Prostate gland (tissue), 2 donors: Measurements from ENCODE around the gene ANKS1B. TPM values are rescaled to one million over a fixed set of nuclear protein-coding genes. Genes with fewer than 3 reads are reported as not detected.

ENCODE experiments used
- DNase-seq: peaks from one replicate; pipeline ENCODE4 v3.0.0-alpha.2; 2019; ENCODE audit warnings: low spot score
- H3K27ac ChIP-seq, 2 donors: fragments of 200-600 bp; sonication (generic); 2 replicates each; pipeline ENCODE4 v1.5.1; 2017 to 2019
- H3K27me3 ChIP-seq: fragments of 200-600 bp; sonication (generic); replicated peaks from 2 replicates; pipeline ENCODE4 v1.5.1; 2019; ENCODE audit not compliant: insufficient read depth
- H3K36me3 ChIP-seq, 2 donors: fragments of 200-600 bp; sonication (generic); 1 replicate in 1 of 2; 2 replicates in 1 of 2; pipeline versions ENCODE4 v1.5.1 to v1.8.1; 2017 to 2019
- H3K4me1 ChIP-seq: fragments of 200-600 bp; sonication (generic); replicated peaks from 2 replicates; pipeline ENCODE4 v1.5.1; 2019
- H3K4me3 ChIP-seq, 2 donors: fragments of 200-600 bp; sonication (generic); 2 replicates each; pipeline ENCODE4 v1.5.1; 2017 to 2019
- H3K9me3 ChIP-seq: fragments of 200-600 bp; sonication (generic); 2 replicates; pipeline ENCODE4 v1.5.1; 2017
- POLR2A ChIP-seq: fragments of 450-650 bp; IDR thresholded peaks from one replicate; pipeline ENCODE4 v1.6.1; 2016; ENCODE audit warnings: antibody characterized with exemption, mild to moderate bottlenecking
- POLR2AphosphoS5 ChIP-seq: sonication (generic); formaldehyde crosslinking; IDR thresholded peaks from one replicate; pipeline ENCODE4 v1.6.1; 2017; ENCODE audit warnings: antibody characterized with exemption
- WGBS: methylation state at CpG from one replicate; pipeline ENCODE4 v1.1.5; 2018; 5-methylcytosine and 5-hydroxymethylcytosine counted together
- intact Hi-C: fragments of 100-400 bp; cut with DNase I; formaldehyde crosslinking; loops from one replicate; pipeline ENCODE4 v1.14.2; 2022
- total RNA-seq, 2 donors: library from RNA; depleted of rRNA; stranded (reverse); fragments of >200 nt; gene quantifications; one replicate each; pipeline ENCODE4 v1.1.0, GENCODE V29; 2016
- TF ChIP-seq, protein P1 (sequence below), 4 experiments: fragments of 200-600 bp in 2 of 4; fragments of 450-650 bp in 2 of 4; sonication (generic) in 2 of 4; IDR thresholded peaks; 1 replicate in 3 of 4; 2 replicates in 1 of 4; pipeline ENCODE4 v1.5.1; 2016 to 2019; ENCODE audit warnings: antibody characterized with exemption in 4 of 4, mild to moderate bottlenecking in 2 of 4, moderate library complexity in 2 of 4

The ANKS1B gene
- total RNA-seq, 2 donors from 2014 or later, result 13.0 to 17.4 TPM

DNA sequence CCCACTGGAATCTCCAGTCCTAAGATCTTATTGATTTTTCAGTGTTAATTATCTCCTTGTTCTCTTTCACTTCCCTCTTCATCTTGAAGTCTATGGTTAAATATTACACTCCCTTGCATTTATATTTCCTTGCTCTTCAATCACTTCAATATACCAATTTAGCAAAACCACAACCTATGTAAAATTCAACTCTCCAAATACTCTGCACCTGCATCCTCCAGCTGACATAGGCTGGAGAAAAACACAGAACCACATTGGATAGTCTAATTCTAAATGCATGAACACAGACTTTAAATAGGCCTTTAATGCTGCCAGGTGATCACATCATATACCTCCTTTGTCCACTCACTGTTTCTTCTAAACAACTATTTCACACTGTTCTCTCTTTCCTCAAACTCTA, 591.0 kb downstream of the ANKS1B start:
- no peaks in the 10 kb centered on the region for H3K4me1 ChIP-seq
- TF ChIP-seq POLR2A, result no peak
- TF ChIP-seq, protein P1, sequence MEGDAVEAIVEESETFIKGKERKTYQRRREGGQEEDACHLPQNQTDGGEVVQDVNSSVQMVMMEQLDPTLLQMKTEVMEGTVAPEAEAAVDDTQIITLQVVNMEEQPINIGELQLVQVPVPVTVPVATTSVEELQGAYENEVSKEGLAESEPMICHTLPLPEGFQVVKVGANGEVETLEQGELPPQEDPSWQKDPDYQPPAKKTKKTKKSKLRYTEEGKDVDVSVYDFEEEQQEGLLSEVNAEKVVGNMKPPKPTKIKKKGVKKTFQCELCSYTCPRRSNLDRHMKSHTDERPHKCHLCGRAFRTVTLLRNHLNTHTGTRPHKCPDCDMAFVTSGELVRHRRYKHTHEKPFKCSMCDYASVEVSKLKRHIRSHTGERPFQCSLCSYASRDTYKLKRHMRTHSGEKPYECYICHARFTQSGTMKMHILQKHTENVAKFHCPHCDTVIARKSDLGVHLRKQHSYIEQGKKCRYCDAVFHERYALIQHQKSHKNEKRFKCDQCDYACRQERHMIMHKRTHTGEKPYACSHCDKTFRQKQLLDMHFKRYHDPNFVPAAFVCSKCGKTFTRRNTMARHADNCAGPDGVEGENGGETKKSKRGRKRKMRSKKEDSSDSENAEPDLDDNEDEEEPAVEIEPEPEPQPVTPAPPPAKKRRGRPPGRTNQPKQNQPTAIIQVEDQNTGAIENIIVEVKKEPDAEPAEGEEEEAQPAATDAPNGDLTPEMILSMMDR (IDR thresholded peaks at IDR 0.05), result no peak
- no peak for TF ChIP-seq POLR2AphosphoS5
- H3K36me3 ChIP-seq, result no peaks in the 10 kb centered on the region
- H3K27ac ChIP-seq, result no peak overlapping the region
- no peaks in the 10 kb centered on the region for H3K27me3 ChIP-seq
- no peak for DNase-seq
- no peaks in the 10 kb centered on the region for H3K9me3 ChIP-seq
- H3K4me3 ChIP-seq, result no peak overlapping the region
- intact Hi-C loops, result no loop called here

DNA sequence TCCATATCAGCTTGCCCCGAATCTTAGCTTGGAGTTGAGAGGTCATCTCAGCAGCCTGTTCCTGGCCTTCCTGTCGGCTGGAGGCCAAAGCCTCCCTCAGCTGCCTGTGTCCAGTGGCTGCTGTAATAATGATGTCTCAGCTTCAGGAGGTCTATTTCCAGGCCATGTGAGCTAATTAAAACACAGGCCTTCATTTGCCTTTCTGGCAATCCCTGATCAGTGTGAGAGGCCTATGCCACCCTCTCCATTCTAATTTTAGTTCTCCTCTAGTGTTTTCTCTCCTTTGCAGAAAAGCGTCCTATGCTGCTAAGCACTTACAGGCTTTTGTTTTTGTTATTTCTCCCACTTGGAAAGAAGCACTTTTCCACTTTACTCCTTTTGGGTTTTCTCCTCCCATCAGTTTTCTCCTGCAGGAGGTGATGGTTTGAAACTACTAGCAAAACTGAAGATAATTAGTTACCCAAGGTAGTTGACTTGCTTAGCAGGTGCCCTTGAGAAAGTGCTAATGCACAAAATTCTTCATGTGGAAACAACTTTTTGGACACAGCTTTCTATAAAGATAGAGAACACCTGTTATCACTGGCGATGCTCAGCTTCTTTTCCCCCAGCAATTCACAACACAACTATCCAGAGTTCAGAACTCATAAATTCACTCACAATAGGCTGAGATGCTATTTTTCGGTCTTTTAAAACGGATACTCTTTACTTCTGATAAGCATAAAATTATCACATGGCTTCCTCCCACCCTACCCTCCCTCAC, 592.5 kb downstream of the ANKS1B start:
- 79% methylated on average over 6 of the region's 6 CpGs for WGBS
- no peak for DNase-seq
- intact Hi-C loops, result no loop called here

DNA sequence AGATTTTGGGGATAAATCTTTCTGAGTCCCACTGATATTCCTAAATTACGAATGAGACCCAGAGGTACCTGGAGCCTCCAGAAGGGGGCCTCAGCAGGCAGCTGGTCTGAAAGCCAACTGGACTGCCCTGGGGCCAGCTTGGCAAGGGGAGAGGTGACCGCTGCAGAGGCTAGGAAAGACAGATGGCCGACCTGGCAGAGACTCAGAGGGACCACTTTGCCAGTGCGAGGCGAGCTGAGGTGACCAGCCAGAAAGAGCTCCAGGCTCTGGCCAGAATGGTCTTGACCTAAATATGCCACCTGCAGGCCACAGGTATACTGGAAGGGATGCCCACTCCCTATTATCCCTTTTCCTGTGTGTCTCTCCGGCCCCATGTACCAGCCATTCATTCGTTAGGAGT, 594.0 kb downstream of the ANKS1B start:
- Histone ChIP-seq H3K4me1 (no peaks in the 10 kb centered on the region), H3K9me3 (no peaks in the 10 kb centered on the region), H3K36me3 (no peaks in the 10 kb centered on the region), H3K4me3 (no peak overlapping the region), H3K27me3 (no peaks in the 10 kb centered on the region), H3K27ac (no peak overlapping the region)
- intact Hi-C loops, result no loop called here
- WGBS, result 81% methylated on average over 7 of the region's 7 CpGs
- TF ChIP-seq, protein P1 (IDR thresholded peaks at IDR 0.05), result peak in 1 of 4 experiments; percentile 8
- TF ChIP-seq POLR2AphosphoS5 (no peak), POLR2A (no peak)
- no peak for DNase-seq

More for the DNA sequence above, 592.5 kb downstream of the ANKS1B start:
- H3K36me3 ChIP-seq, result no peaks in the 10 kb centered on the region
- H3K27ac ChIP-seq, result no peak overlapping the region
- H3K9me3 ChIP-seq, result no peaks in the 10 kb centered on the region
- H3K4me3 ChIP-seq, result no peak overlapping the region
- H3K4me1 ChIP-seq, result no peaks in the 10 kb centered on the region
- TF ChIP-seq POLR2A, result no peak
- TF ChIP-seq, protein P1 (IDR thresholded peaks at IDR 0.05), result no peak
- TF ChIP-seq POLR2AphosphoS5, result no peak
- no peaks in the 10 kb centered on the region for H3K27me3 ChIP-seq

DNA sequence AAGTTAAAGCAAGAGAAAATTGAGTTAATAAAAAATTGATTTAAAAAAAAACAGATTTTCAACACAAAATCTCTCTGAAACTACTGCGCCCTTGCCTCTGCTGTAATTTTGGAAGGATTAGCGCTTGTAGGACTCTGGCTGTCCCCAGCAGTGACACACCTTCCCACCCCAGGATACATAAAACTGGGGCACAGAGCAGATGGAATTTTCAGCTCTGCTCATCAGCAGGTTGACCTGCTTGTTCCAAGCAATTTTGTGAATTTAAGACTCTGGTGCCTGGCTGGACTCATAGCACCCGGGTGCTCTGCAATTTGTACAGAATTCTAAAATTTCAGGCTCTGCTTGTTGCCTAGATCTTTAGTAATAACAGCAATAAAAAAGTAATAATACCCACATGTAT, 595.0 kb downstream of the ANKS1B start:
- H3K27me3 ChIP-seq, result no peaks in the 10 kb centered on the region
- WGBS, result 100% methylated on average over 3 of the region's 3 CpGs
- H3K36me3 ChIP-seq, result no peaks in the 10 kb centered on the region
- TF ChIP-seq, protein P1 (IDR thresholded peaks at IDR 0.05), result no peak
- TF ChIP-seq POLR2A (no peak), POLR2AphosphoS5 (no peak)
- intact Hi-C loops, result no loop called here
- no peaks in the 10 kb centered on the region for H3K9me3 ChIP-seq
- H3K4me1 ChIP-seq, result no peaks in the 10 kb centered on the region
- H3K4me3 ChIP-seq, result no peak overlapping the region
- no peak overlapping the region for H3K27ac ChIP-seq
- DNase-seq, result no peak

DNA sequence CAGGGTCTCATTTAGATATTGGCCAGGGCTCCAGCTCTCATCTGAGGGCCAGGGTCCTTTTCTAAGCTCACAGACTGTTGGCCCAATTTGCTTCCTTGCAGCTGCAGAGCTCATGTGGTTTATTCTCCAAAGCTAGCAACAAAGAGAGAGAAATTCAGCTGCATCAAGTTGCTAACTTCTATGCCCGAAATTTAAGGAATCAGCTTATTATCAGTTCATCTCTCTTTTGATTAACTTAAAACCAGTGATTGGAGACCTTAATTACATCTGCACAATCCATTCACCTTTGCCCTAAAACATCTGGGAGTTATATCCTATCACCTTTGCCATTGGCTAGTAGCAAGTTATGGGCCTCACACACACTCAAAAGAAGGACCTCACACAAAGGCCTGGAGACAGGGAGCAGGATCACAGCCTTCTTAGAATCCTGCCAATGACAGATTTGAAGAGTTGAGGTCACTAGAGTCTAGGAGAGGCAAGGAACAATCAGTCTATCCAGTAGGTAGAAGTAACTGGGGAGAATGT, 596.0 kb downstream of the ANKS1B start:
- WGBS, result 50% methylated on average over 1 of the region's 1 CpG
- intact Hi-C loops, result no loop called here
- Histone ChIP-seq H3K27me3 (no peaks in the 10 kb centered on the region), H3K4me3 (no peak overlapping the region), H3K36me3 (no peaks in the 10 kb centered on the region), H3K27ac (no peak overlapping the region), H3K4me1 (no peaks in the 10 kb centered on the region), H3K9me3 (no peaks in the 10 kb centered on the region)
- TF ChIP-seq, protein P1 (IDR thresholded peaks at IDR 0.05), result no peak
- TF ChIP-seq POLR2AphosphoS5, result no peak
- TF ChIP-seq POLR2A, result no peak
- DNase-seq, result no peak
